GM23248 (cell line): ENCODE results near the gene ING2. TPM values are rescaled to one million over a fixed set of nuclear protein-coding genes. Genes with fewer than 3 reads are reported as not detected.
"Not testable (repeated sequence)": the region's sequence is repeated elsewhere in the genome, so short reads cannot be mapped to it uniquely, and the experiment has no call there.

Source experiments
- DNase-seq: peaks from one replicate; pipeline ENCODE4 v3.0.0-alpha.2; 2015
- H2AFZ ChIP-seq: fragments of 200-600 bp; sonication (generic); 2 replicates; pipeline ENCODE4 v1.6.1; 2016; ENCODE audit warnings: antibody characterized with exemption
- H3F3A ChIP-seq: fragments of 200-600 bp; sonication (generic); 2 replicates; pipeline ENCODE4 v1.6.1; 2016; ENCODE audit warnings: mild to moderate bottlenecking, antibody characterized with exemption, mixed run types; ENCODE audit not compliant: insufficient read depth
- H3K27ac ChIP-seq: fragments of 200-600 bp; sonication (generic); 2 replicates; pipeline ENCODE4 v1.5.1; 2016; ENCODE audit warnings: mild to moderate bottlenecking
- H3K27me3 ChIP-seq: fragments of 200-600 bp; sonication (generic); replicated peaks from 2 replicates; pipeline ENCODE4 v1.6.1; 2016; ENCODE audit warnings: mild to moderate bottlenecking; ENCODE audit not compliant: insufficient read depth
- H3K36me3 ChIP-seq: fragments of 200-600 bp; sonication (generic); 2 replicates; pipeline ENCODE4 v1.6.1; 2016; ENCODE audit warnings: low read depth, mild to moderate bottlenecking
- H3K4me1 ChIP-seq: fragments of 200-600 bp; sonication (generic); 2 replicates; pipeline ENCODE4 v1.6.1; 2016; ENCODE audit warnings: mild to moderate bottlenecking; ENCODE audit not compliant: insufficient read depth
- H3K4me2 ChIP-seq: fragments of 200-600 bp; sonication (generic); one replicate; pipeline ENCODE4 v1.6.1; 2016; ENCODE audit warnings: mild to moderate bottlenecking; ENCODE audit not compliant: unreplicated experiment
- H3K4me3 ChIP-seq: fragments of 200-600 bp; sonication (generic); 2 replicates; pipeline ENCODE4 v1.5.1; 2016; ENCODE audit warnings: mild to moderate bottlenecking
- H3K79me2 ChIP-seq: fragments of 200-600 bp; sonication (generic); 2 replicates; pipeline ENCODE4 v1.6.1; 2016; ENCODE audit warnings: mild to moderate bottlenecking; ENCODE audit not compliant: insufficient read depth
- H3K9ac ChIP-seq: fragments of 200-600 bp; sonication (generic); 2 replicates; pipeline ENCODE4 v1.6.1; 2016; ENCODE audit warnings: mild to moderate bottlenecking
- H3K9me2 ChIP-seq: fragments of 200-600 bp; sonication (generic); 2 replicates; pipeline ENCODE4 v1.6.1; 2016; ENCODE audit warnings: mixed run types, mild to moderate bottlenecking, moderate library complexity; ENCODE audit not compliant: insufficient read depth
- H3K9me3 ChIP-seq: fragments of 200-600 bp; sonication (generic); one replicate; pipeline ENCODE4 v1.6.1; 2017; ENCODE audit warnings: low read depth
- H4K20me1 ChIP-seq: fragments of 200-600 bp; sonication (generic); 2 replicates; pipeline ENCODE4 v1.6.0; 2016; ENCODE audit not compliant: insufficient read depth
- EZH2 ChIP-seq: fragments of 200-600 bp; sonication (generic); IDR thresholded peaks from 2 replicates; pipeline ENCODE4 v1.6.1; 2018; ENCODE audit warnings: antibody characterized with exemption, mild to moderate bottlenecking; ENCODE audit not compliant: insufficient read depth, poor library complexity, severe bottlenecking
- EZH2phosphoT487 ChIP-seq: fragments of 200-600 bp; sonication (generic); IDR thresholded peaks from 2 replicates; pipeline ENCODE4 v1.6.1; 2018; ENCODE audit warnings: antibody characterized with exemption, moderate library complexity, mild to moderate bottlenecking, low read depth; ENCODE audit not compliant: insufficient read depth
- WGBS, 2 experiments: methylation state at CpG; one replicate each; pipeline ENCODE4 v1.1.6; 2015 to 2017; ENCODE audit warnings: low lambda C conversion rate in 2 of 2, low coverage in 1 of 2; ENCODE audit errors: missing lambda C conversion rate in 2 of 2; 5-methylcytosine and 5-hydroxymethylcytosine counted together
- in situ Hi-C: fragments of 300-500 bp; cut with MboI; formaldehyde crosslinking; loops from 2 replicates; pipeline ENCODE4 v1.15.0; 2020
- polyA plus RNA-seq: library from polyadenylated mRNA; unstranded; fragments of >200 nt; fragmentation: Nextera tagmentation; extraction: Ambion mirVana; gene quantifications from 2 replicates; pipeline ENCODE4 v1.2.1, GENCODE V29; 2016
- total RNA-seq: library from RNA; depleted of rRNA; stranded (reverse); fragments of >200 nt; shearing (Covaris generic); gene quantifications from 2 replicates; pipeline ENCODE4 v1.2.3, GENCODE V29; 2014

Gene ING2
- total and polyA plus RNA-seq, 2 experiments from 2014 or later = 12.2 to 20.5 TPM

DNA sequence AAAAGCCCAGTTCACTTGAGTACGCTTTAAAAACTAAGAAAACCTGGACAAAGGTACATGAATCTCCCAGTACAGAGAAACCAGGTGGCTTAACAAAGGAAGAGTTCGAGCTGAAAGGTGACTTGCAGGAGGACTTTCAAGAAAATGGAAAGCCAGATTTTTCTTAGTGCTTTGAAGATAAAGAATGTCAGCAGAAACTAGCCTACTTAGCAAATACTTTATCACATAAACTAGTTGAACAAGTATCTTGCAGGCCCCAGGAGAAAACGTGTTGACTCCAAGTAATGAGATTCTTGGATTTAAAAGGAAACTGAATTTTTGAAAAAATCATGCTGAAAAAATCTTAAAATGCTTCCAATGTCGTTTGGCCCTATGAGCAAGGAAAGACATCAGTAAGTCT lies 34.0 kb upstream of the ING2 start:
- Histone ChIP-seq H2AFZ (no peak overlapping the region), H3K4me2 (no peak overlapping the region), H3K27me3 (no peaks in the 10 kb centered on the region), H3K9me2 (no peaks in the 10 kb centered on the region), H3K9me3 (no peaks in the 10 kb centered on the region), H3K4me1 (peaks cover 10% of the 10 kb centered on the region), H4K20me1 (no peaks in the 10 kb centered on the region), H3K9ac (no peak overlapping the region), H3K4me3 (no peak overlapping the region), H3F3A (peaks cover 19% of the 10 kb centered on the region; the same call in 1 of the 2 replicates), H3K36me3 (no peaks in the 10 kb centered on the region), H3K79me2 (no peaks in the 10 kb centered on the region), H3K27ac (no peak overlapping the region)
- no peak for DNase-seq
- 52 to 54% methylated on average over 4 of the region's 4 CpGs for WGBS, 2 experiments
- no peak for TF ChIP-seq EZH2phosphoT487
- TF ChIP-seq EZH2 = no peak
- in situ Hi-C loops = loop anchor here (5.0 kb wide), 1 partner anchor 131 kb away; no protein-coding TSS in a partner anchor

DNA sequence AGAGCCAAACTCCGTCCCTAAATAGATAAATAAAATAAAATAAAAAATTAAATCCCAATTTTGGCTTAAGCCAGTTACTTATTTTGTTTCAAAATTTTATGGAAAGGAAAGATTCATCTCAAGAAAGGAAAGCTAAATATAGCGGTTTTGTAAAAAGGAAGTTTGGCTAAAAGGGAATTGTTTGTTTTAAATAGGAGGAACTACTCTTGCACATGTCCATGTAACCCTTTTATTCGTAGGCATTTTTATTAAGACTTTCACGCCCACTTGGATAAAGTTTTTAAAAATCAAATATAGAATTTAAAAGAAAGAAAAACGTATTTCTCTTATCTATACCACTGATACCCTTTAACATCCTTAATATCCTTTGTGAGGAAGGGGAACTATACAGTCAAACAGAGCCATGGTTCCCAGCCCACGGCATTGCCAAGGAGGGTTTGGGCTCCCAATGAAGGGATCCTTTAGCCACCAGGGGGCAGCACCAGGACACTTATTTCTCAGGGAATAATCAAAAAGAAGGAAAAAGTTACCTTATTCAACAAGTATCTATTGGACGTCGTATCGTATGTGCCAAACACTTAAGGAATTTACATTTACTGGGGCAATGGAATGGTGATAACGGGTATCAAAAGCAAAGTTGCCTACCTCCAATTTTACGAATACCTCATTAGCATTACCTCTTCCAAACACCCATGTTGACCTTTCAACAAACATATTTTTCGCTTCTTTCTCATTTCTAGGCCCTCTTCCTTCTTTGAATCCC lies 32.7 kb upstream of the ING2 start:
- Histone ChIP-seq H4K20me1 (no peaks in the 10 kb centered on the region), H3K4me2 (peak overlapping the region; percentile 47), H2AFZ (peak overlapping the region; percentile 61), H3K9ac (no peak overlapping the region), H3F3A (peaks cover 19% of the 10 kb centered on the region; the same call in 1 of the 2 replicates), H3K9me2 (no peaks in the 10 kb centered on the region), H3K4me1 (peaks cover 10% of the 10 kb centered on the region), H3K36me3 (no peaks in the 10 kb centered on the region), H3K9me3 (no peaks in the 10 kb centered on the region), H3K27ac (no peak overlapping the region), H3K4me3 (no peak overlapping the region), H3K27me3 (no peaks in the 10 kb centered on the region), H3K79me2 (no peaks in the 10 kb centered on the region)
- DNase-seq = peak; percentile 81
- TF ChIP-seq EZH2phosphoT487 (no peak), EZH2 (no peak)
- WGBS, 2 experiments = 29 to 32% methylated on average over 12 of the region's 12 CpGs
- in situ Hi-C loops = loop anchor here (5.0 kb wide), 1 partner anchor 130 kb away; no protein-coding TSS in a partner anchor

DNA sequence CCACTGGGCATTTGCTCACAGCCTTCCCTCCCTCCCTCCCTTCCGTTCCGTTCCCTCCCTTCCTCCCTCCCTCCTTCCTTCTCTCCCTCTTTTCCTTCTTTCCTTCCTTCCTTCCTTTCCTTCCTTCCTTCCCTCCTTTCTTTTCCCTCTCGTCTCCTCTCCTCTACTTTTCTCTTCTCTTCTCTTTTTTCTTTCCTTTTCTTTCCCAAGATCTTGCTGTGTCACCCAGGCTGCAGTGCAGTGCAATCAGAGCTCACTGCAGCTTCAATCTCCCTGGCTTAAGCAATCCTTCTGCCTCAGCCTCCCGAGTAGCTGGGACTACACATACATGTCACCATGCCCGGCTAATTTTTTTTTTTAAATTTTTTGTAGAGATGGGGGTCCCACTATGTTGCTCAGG lies 26.7 kb upstream of the ING2 start:
- peak; percentile 34 for DNase-seq
- Histone ChIP-seq H3K4me1 (peaks cover 11% of the 10 kb centered on the region), H3K9me2 (no peaks in the 10 kb centered on the region), H3K36me3 (no peaks in the 10 kb centered on the region), H3K79me2 (no peaks in the 10 kb centered on the region), H3K9me3 (no peaks in the 10 kb centered on the region), H3K4me3 (0 out of 2 replicates have a peak overlapping the region, but pooled peaks have one; percentile 18), H3K4me2 (peak overlapping the region; percentile 33), H3F3A (peaks cover 8% of the 10 kb centered on the region), H3K27me3 (no peaks in the 10 kb centered on the region), H2AFZ (peak overlapping the region; percentile 45), H4K20me1 (no peaks in the 10 kb centered on the region), H3K9ac (no peak overlapping the region), H3K27ac (no peak overlapping the region)
- in situ Hi-C loops = no loop called here
- 24 to 26% methylated on average over 3 to 5 of the region's 5 CpGs for WGBS, 2 experiments
- no peak for TF ChIP-seq EZH2phosphoT487
- TF ChIP-seq EZH2 = no peak

DNA sequence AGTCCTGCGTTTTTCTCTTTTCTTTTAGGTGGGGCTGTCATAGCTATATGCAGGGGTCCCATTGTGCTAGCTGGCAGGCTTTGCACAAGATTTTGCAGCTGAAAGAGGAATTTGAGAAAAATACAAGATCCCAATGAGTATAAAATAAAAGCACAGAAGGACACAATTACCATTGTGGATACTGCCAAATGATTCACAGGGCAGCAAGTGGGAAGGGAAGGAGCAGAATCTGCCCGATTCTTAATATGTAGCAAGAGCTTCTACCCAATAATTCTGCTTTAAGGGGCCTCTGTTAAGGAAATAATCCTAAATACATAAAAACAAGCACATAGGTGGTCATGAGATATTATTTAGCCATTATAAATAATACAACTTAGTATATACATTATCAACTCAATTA lies 25.9 kb upstream of the ING2 start:
- no peaks in the 10 kb centered on the region for H3K27me3 ChIP-seq
- TF ChIP-seq EZH2phosphoT487 = no peak
- no peaks in the 10 kb centered on the region for H3K79me2 ChIP-seq
- DNase-seq = peak; percentile 65
- in situ Hi-C loops = no loop called here
- H3K27ac ChIP-seq = no peak overlapping the region
- H3K4me1 ChIP-seq = peaks cover 11% of the 10 kb centered on the region
- H3F3A ChIP-seq = peaks cover 8% of the 10 kb centered on the region
- no peak overlapping the region; the same call in 1 of the 2 replicates for H3K9ac ChIP-seq
- 7 to 18% methylated on average over 2 of the region's 2 CpGs for WGBS, 2 experiments
- no peaks in the 10 kb centered on the region for H4K20me1 ChIP-seq
- H3K4me3 ChIP-seq = no peak overlapping the region
- H2AFZ ChIP-seq = peak overlapping the region; percentile 16; the same call in 1 of the 2 replicates
- H3K36me3 ChIP-seq = no peaks in the 10 kb centered on the region
- no peaks in the 10 kb centered on the region for H3K9me3 ChIP-seq
- H3K9me2 ChIP-seq = no peaks in the 10 kb centered on the region
- peak overlapping the region; percentile 33 for H3K4me2 ChIP-seq

DNA sequence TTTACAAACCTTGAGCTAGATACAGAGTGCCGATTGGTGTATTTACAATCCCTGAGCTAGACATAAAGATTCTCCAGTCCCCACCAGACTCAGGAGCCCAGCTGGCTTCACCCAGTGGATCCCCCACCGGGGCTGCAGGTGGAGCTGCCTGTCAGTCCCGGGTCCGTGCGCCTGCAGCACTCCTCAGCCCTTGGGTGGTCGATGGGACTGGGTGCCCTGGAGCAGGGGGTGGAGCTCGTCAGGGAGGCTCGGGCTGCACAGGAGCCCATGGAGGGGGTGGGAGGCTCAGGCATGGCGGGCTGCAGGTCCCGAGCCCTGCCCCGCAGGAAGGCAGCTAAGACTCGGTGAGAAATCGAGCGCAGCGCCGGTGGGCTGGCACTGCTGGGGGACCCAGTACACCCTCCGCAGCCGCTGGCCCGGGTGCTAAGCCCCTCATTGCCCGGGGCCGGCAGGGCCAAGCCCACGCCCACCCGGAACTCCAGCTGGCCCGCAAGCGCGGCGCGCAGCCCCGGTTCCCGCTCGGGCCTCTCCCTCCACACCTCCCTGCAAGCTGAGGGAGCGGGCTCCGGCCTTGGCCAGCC lies 22.3 kb upstream of the ING2 start:
- H4K20me1 ChIP-seq, H2AFZ ChIP-seq, H3K27ac ChIP-seq, H3K4me3 ChIP-seq, H3K9me2 ChIP-seq, in situ Hi-C loops, H3K79me2 ChIP-seq, H3K27me3 ChIP-seq, H3K9me3 ChIP-seq, DNase-seq, H3K9ac ChIP-seq, H3K36me3 ChIP-seq, H3K4me2 ChIP-seq: not testable (repeated sequence)
- Histone ChIP-seq H3F3A (peaks cover 15% of the 10 kb centered on the region), H3K4me1 (peaks cover 11% of the 10 kb centered on the region)
- WGBS, 2 experiments = 96 to 98% methylated on average over 21 to 31 of the region's 33 CpGs
